Measurements from ENCODE around the gene GABARAP. TPM values are rescaled to one million over a fixed set of nuclear protein-coding genes. Genes with fewer than 3 reads are reported as not detected.
A peak's percentile ranks its signal among the peaks of the same experiment; 100 is the strongest.

Gene GABARAP
- polyA plus RNA-seq, 1 experiment = 984 TPM

GRCh38 chr17:7205561-7205960, 36.7 kb downstream of the GABARAP start:
- ChIA-PET CTCF (interaction anchor here (1.5 kb wide), 1 partner anchor 9 kb away, joined by 5 read pairs; no protein-coding TSS in a partner anchor), POLR2A (interaction anchor here (0.7 kb wide), 1 partner anchor 278 kb away, joined by 3 read pairs; no protein-coding TSS in a partner anchor)
- no peaks in the 10 kb centered on the region; the same call in 1 of the 2 replicates for H3K9me3 ChIP-seq (ENCODE audit: control insufficient read depth, insufficient read depth, low read length)
- H3K27ac ChIP-seq (ENCODE audit: low read depth, low read length) = peak overlapping the region; percentile 61
- peak overlapping the region; percentile 63 for H3K4me3 ChIP-seq (ENCODE audit: low read depth, low read length)
- TF ChIP-seq CTCF (IDR thresholded peaks at IDR 0.05; ENCODE audit: low read depth, low read length) = no peak
- no peaks in the 10 kb centered on the region for H3K27me3 ChIP-seq (ENCODE audit: control insufficient read depth, insufficient read depth, low read length)
- DNase-seq (ENCODE audit: low read depth, low spot score) = no peak

- POLR2A ChIA-PET = interaction anchor here (0.7 kb wide), 1 partner anchor 279 kb away, joined by 3 read pairs; no protein-coding TSS in a partner anchor
- peak overlapping the region; percentile 61 for H3K27ac ChIP-seq (ENCODE audit: low read depth, low read length)
- TF ChIP-seq CTCF (IDR thresholded peaks at IDR 0.05; ENCODE audit: low read depth, low read length) = no peak
- no peaks in the 10 kb centered on the region for H3K27me3 ChIP-seq (ENCODE audit: control insufficient read depth, insufficient read depth, low read length)
- peak; percentile 59 for DNase-seq (ENCODE audit: low read depth, low spot score)
- CTCF ChIA-PET = interaction anchor here (0.6 kb wide), 1 partner anchor 31 kb away, joined by 5 read pairs; no protein-coding TSS in a partner anchor
- H3K9me3 ChIP-seq (ENCODE audit: control insufficient read depth, insufficient read depth, low read length) = no peaks in the 10 kb centered on the region; the same call in 1 of the 2 replicates
- peak overlapping the region; percentile 63 for H3K4me3 ChIP-seq (ENCODE audit: low read depth, low read length)
Observed at GRCh38 chr17:7204828-7205461, 37.3 kb downstream of the GABARAP start.

GRCh38 chr17:7204336-7204735, 37.9 kb downstream of the GABARAP start:
- H3K27ac ChIP-seq (ENCODE audit: low read depth, low read length) = no peak overlapping the region
- POLR2A ChIA-PET = no interaction called here
- CTCF ChIA-PET = interaction anchor here (0.6 kb wide), 1 partner anchor 31 kb away, joined by 5 read pairs; no protein-coding TSS in a partner anchor
- H3K9me3 ChIP-seq (ENCODE audit: control insufficient read depth, insufficient read depth, low read length) = no peaks in the 10 kb centered on the region; the same call in 1 of the 2 replicates
- H3K4me3 ChIP-seq (ENCODE audit: low read depth, low read length) = no peak overlapping the region
- H3K27me3 ChIP-seq (ENCODE audit: control insufficient read depth, insufficient read depth, low read length) = no peaks in the 10 kb centered on the region
- DNase-seq (ENCODE audit: low read depth, low spot score) = no peak
- TF ChIP-seq CTCF (IDR thresholded peaks at IDR 0.05; ENCODE audit: low read depth, low read length) = no peak

- no peak for TF ChIP-seq CTCF (IDR thresholded peaks at IDR 0.05; ENCODE audit: low read depth, low read length)
- Histone ChIP-seq H3K4me3 (ENCODE audit: low read depth, low read length) (no peak overlapping the region), H3K27me3 (ENCODE audit: control insufficient read depth, insufficient read depth, low read length) (no peaks in the 10 kb centered on the region), H3K9me3 (ENCODE audit: control insufficient read depth, insufficient read depth, low read length) (no peaks in the 10 kb centered on the region; the same call in 1 of the 2 replicates), H3K27ac (ENCODE audit: low read depth, low read length) (no peak overlapping the region)
- CTCF ChIA-PET = interaction anchor here (1.0 kb wide), 1 partner anchor 11 kb away, joined by 3 read pairs; no protein-coding TSS in a partner anchor
- POLR2A ChIA-PET = interaction anchor here (0.6 kb wide), 1 partner anchor 1814 kb away, joined by 3 read pairs; no protein-coding TSS in a partner anchor
- DNase-seq (ENCODE audit: low read depth, low spot score) = no peak
Observed at GRCh38 chr17:7203391-7203790, 38.9 kb downstream of the GABARAP start.
